BLaER1 (cell line): ENCODE data around the gene C1orf159.
"Not testable (repeated sequence)": the region's sequence is repeated elsewhere in the genome, so short reads cannot be mapped to it uniquely, and the experiment has no call there.

Source experiments
- H3K27ac ChIP-seq: shearing (Covaris generic); formaldehyde crosslinking; 2 replicates; pipeline ENCODE4 v1.8.1; 2022
- H3K27me3 ChIP-seq: shearing (Covaris generic); formaldehyde crosslinking; 2 replicates; pipeline ENCODE4 v1.8.1; 2022
- H3K36me3 ChIP-seq: shearing (Covaris generic); formaldehyde crosslinking; 2 replicates; pipeline ENCODE4 v1.8.1; 2022
- H3K4me1 ChIP-seq: shearing (Covaris generic); formaldehyde crosslinking; 2 replicates; pipeline ENCODE4 v1.8.1; 2022
- H3K4me2 ChIP-seq: shearing (Covaris generic); formaldehyde crosslinking; 2 replicates; pipeline ENCODE4 v1.8.1; 2022
- H3K4me3 ChIP-seq: shearing (Covaris generic); formaldehyde crosslinking; 2 replicates; pipeline ENCODE4 v1.8.1; 2022
- H3K9ac ChIP-seq: shearing (Covaris generic); formaldehyde crosslinking; 2 replicates; pipeline ENCODE4 v1.8.1; 2022
- H3K9me3 ChIP-seq: shearing (Covaris generic); formaldehyde crosslinking; 2 replicates; pipeline ENCODE4 v1.8.1; 2022
- H4K20me1 ChIP-seq: shearing (Covaris generic); formaldehyde crosslinking; 2 replicates; pipeline ENCODE4 v1.8.1; 2022
- Cebpa-rat ChIP-seq: shearing (Covaris generic); IDR thresholded peaks from 2 replicates; pipeline ENCODE4 v1.8.1; 2022

Gene C1orf159

GRCh38 chr1:1160281-1160930 is 44.5 kb upstream of the C1orf159 start:
- no peaks in the 10 kb centered on the region for H4K20me1 ChIP-seq
- peaks cover 53% of the 10 kb centered on the region for H3K4me1 ChIP-seq
- H3K27me3 ChIP-seq, result peaks cover 27% of the 10 kb centered on the region
- no peak overlapping the region for H3K9ac ChIP-seq
- H3K4me3 ChIP-seq, result no peak overlapping the region
- H3K9me3 ChIP-seq, result peaks cover 9% of the 10 kb centered on the region
- no peak overlapping the region for H3K27ac ChIP-seq
- H3K4me2 ChIP-seq, result no peak overlapping the region
- no peaks in the 10 kb centered on the region for H3K36me3 ChIP-seq
- TF ChIP-seq Cebpa-rat, result no peak

GRCh38 chr1:1157914-1158710 is 42.2 kb upstream of the C1orf159 start:
- TF ChIP-seq Cebpa-rat, result no peak

GRCh38 chr1:1157426-1157913 is 41.6 kb upstream of the C1orf159 start:
- H3K36me3 ChIP-seq, result no peaks in the 10 kb centered on the region
- no peak for TF ChIP-seq Cebpa-rat
- peaks cover 24% of the 10 kb centered on the region for H3K9me3 ChIP-seq
- H3K4me3 ChIP-seq, result peak overlapping the region; percentile 71
- peaks cover 28% of the 10 kb centered on the region for H3K4me1 ChIP-seq
- H3K27me3 ChIP-seq, result no peaks in the 10 kb centered on the region; the same call in 1 of the 2 replicates
- H3K9ac ChIP-seq, result peak overlapping the region; percentile 90
- H3K27ac ChIP-seq, result peak overlapping the region; percentile 97
- H4K20me1 ChIP-seq, result no peaks in the 10 kb centered on the region
- peak overlapping the region; percentile 100 for H3K4me2 ChIP-seq

More at GRCh38 chr1:1157914-1158710, 42.2 kb upstream of the C1orf159 start:
- H3K27me3 ChIP-seq, result peaks cover 4% of the 10 kb centered on the region; the same call in 1 of the 2 replicates
- H3K9ac ChIP-seq, result peak overlapping the region; percentile 90
- no peaks in the 10 kb centered on the region for H3K36me3 ChIP-seq
- peak overlapping the region; percentile 97 for H3K27ac ChIP-seq
- H3K4me3 ChIP-seq, result peak overlapping the region; percentile 71
- H4K20me1 ChIP-seq, result no peaks in the 10 kb centered on the region
- H3K4me1 ChIP-seq, result peaks cover 30% of the 10 kb centered on the region
- H3K9me3 ChIP-seq, result peaks cover 18% of the 10 kb centered on the region
- H3K4me2 ChIP-seq, result peak overlapping the region; percentile 100

GRCh38 chr1:1157033-1157365 is 41.1 kb upstream of the C1orf159 start:
- Histone ChIP-seq H3K4me2 (peak overlapping the region; percentile 28; the same call in 1 of the 2 replicates), H3K4me1 (peaks cover 28% of the 10 kb centered on the region), H3K9me3 (peaks cover 25% of the 10 kb centered on the region), H4K20me1 (no peaks in the 10 kb centered on the region), H3K27me3 (no peaks in the 10 kb centered on the region), H3K36me3 (no peaks in the 10 kb centered on the region), H3K27ac (no peak overlapping the region), H3K9ac (no peak overlapping the region), H3K4me3 (no peak overlapping the region)
- no peak for TF ChIP-seq Cebpa-rat

- peak overlapping the region; percentile 28; the same call in 1 of the 2 replicates for H3K4me2 ChIP-seq
- TF ChIP-seq Cebpa-rat, result no peak
- H3K4me1 ChIP-seq, result peaks cover 31% of the 10 kb centered on the region
- H3K27ac ChIP-seq, result 0 out of 2 replicates have a peak overlapping the region, but pooled peaks have one; percentile 6
- no peaks in the 10 kb centered on the region for H4K20me1 ChIP-seq
- no peaks in the 10 kb centered on the region for H3K36me3 ChIP-seq
- H3K9ac ChIP-seq, result no peak overlapping the region
- H3K27me3 ChIP-seq, result no peaks in the 10 kb centered on the region
- peaks cover 25% of the 10 kb centered on the region for H3K9me3 ChIP-seq
- no peak overlapping the region for H3K4me3 ChIP-seq
Measured at GRCh38 chr1:1156140-1157032, 40.5 kb upstream of the C1orf159 start.

- no peak overlapping the region for H3K9ac ChIP-seq
- H3K4me1 ChIP-seq, result peaks cover 42% of the 10 kb centered on the region
- H3K27ac ChIP-seq, result no peak overlapping the region
- H4K20me1 ChIP-seq, result no peaks in the 10 kb centered on the region
- H3K9me3 ChIP-seq, result peaks cover 25% of the 10 kb centered on the region
- H3K4me3 ChIP-seq, result no peak overlapping the region
- no peak overlapping the region for H3K4me2 ChIP-seq
- H3K36me3 ChIP-seq, result no peaks in the 10 kb centered on the region
- no peaks in the 10 kb centered on the region for H3K27me3 ChIP-seq
- no peak for TF ChIP-seq Cebpa-rat
Measured at GRCh38 chr1:1155258-1155657, 39.4 kb upstream of the C1orf159 start.

- H3K36me3 ChIP-seq, result no peaks in the 10 kb centered on the region
- H3K9me3 ChIP-seq, result peaks cover 25% of the 10 kb centered on the region
- no peak overlapping the region for H3K4me2 ChIP-seq
- H3K9ac ChIP-seq, result no peak overlapping the region
- no peaks in the 10 kb centered on the region for H4K20me1 ChIP-seq
- H3K4me3 ChIP-seq, result no peak overlapping the region
- H3K27me3 ChIP-seq, result no peaks in the 10 kb centered on the region
- TF ChIP-seq Cebpa-rat, result no peak
- H3K27ac ChIP-seq, result no peak overlapping the region
- H3K4me1 ChIP-seq, result peaks cover 41% of the 10 kb centered on the region
Measured at GRCh38 chr1:1153874-1154273, 38.0 kb upstream of the C1orf159 start.

- not testable (repeated sequence) for H3K27me3 ChIP-seq, H4K20me1 ChIP-seq, H3K4me2 ChIP-seq, H3K9ac ChIP-seq, H3K27ac ChIP-seq, H3K4me3 ChIP-seq, H3K36me3 ChIP-seq
- Histone ChIP-seq H3K9me3 (peaks cover 25% of the 10 kb centered on the region), H3K4me1 (peaks cover 34% of the 10 kb centered on the region)
Measured at GRCh38 chr1:1153215-1153614, 37.3 kb upstream of the C1orf159 start.

GRCh38 chr1:1152431-1152830 is 36.5 kb upstream of the C1orf159 start:
- H3K9ac ChIP-seq, H3K4me2 ChIP-seq, H3K27me3 ChIP-seq, H4K20me1 ChIP-seq, H3K4me3 ChIP-seq, H3K36me3 ChIP-seq, H3K27ac ChIP-seq: not testable (repeated sequence)
- H3K4me1 ChIP-seq, result peaks cover 26% of the 10 kb centered on the region
- peaks cover 25% of the 10 kb centered on the region for H3K9me3 ChIP-seq
